K562 (cell line): ENCODE results near the gene SLC37A4. TPM values are rescaled to one million over a fixed set of nuclear protein-coding genes. Genes with fewer than 3 reads are reported as not detected.

ENCODE experiments used
- BCL6 ChIP-seq: fragments of 250-450 bp; sonication (Bioruptor Pico); IDR thresholded peaks from 2 replicates; pipeline ENCODE4 v1.4.0; 2020
- C11orf30 ChIP-seq: fragments of 450-650 bp; IDR thresholded peaks from 2 replicates; pipeline ENCODE4 v1.6.1; 2016; ENCODE audit warnings: low read depth, mild to moderate bottlenecking
- ELF2 ChIP-seq: fragments of 250-450 bp; sonication (Bioruptor Pico); IDR thresholded peaks from 2 replicates; pipeline ENCODE4 v1.5.0; 2021; ENCODE audit warnings: mild to moderate bottlenecking
- ESRRA ChIP-seq: fragments of 450-650 bp; IDR thresholded peaks from 2 replicates; pipeline ENCODE4 v1.6.1; 2014; ENCODE audit warnings: low read depth, mild to moderate bottlenecking, moderate library complexity, borderline replicate concordance
- ETS2 ChIP-seq: IDR thresholded peaks from 2 replicates; pipeline ENCODE4 v1.6.1; 2016; ENCODE audit warnings: borderline replicate concordance, missing genetic modification characterization, mild to moderate bottlenecking, moderate library complexity, missing compliant biosample characterization; ENCODE audit not compliant: poor library complexity, severe bottlenecking
- FOXK2 ChIP-seq, 2 experiments: fragments of 450-650 bp; IDR thresholded peaks in 1 of 2; conservative IDR thresholded peaks in 1 of 2; 2 replicates each; pipeline ENCODE4 v1.6.1; 2016; ENCODE audit warnings: low read depth in 2 of 2, mild to moderate bottlenecking in 1 of 2
- GABPA ChIP-seq: fragments of 200-800 bp; sonication (Bioruptor generic); conservative IDR thresholded peaks from 2 replicates; pipeline ENCODE4 v1.6.1; 2016; ENCODE audit warnings: low read depth, missing genetic modification characterization, missing compliant biosample characterization
- HNRNPLL ChIP-seq: fragments of 200-400 bp; formaldehyde crosslinking; IDR thresholded peaks from 2 replicates; pipeline ENCODE4 v1.6.1; 2017; ENCODE audit warnings: low read length, low read depth, mild to moderate bottlenecking; ENCODE audit not compliant: poor library complexity, severe bottlenecking
- MAFF ChIP-seq: IDR thresholded peaks from 2 replicates; pipeline ENCODE4 v1.6.1; 2012; ENCODE audit warnings: low read length, improper control_type of control experiment
- NFIC ChIP-seq: fragments of 450-650 bp; IDR thresholded peaks from 2 replicates; pipeline ENCODE4 v1.6.1; 2017; ENCODE audit warnings: mild to moderate bottlenecking, inconsistent platforms
- OTX1 ChIP-seq: fragments of 450-650 bp; formaldehyde crosslinking; IDR thresholded peaks from 2 replicates; pipeline ENCODE4 v1.4.0; 2022; ENCODE audit warnings: mild to moderate bottlenecking
- RNF2 ChIP-seq: sonication (generic); IDR thresholded peaks from 2 replicates; pipeline ENCODE4 v1.6.1; 2016
- SAP30 ChIP-seq: fragments of 200-600 bp; sonication (generic); IDR thresholded peaks from 2 replicates; pipeline ENCODE4 v1.6.1; 2012; ENCODE audit warnings: borderline replicate concordance, low read depth, mild to moderate bottlenecking, moderate library complexity, low read length, control low read depth, inconsistent platforms; ENCODE audit not compliant: insufficient read depth, poor library complexity, severe bottlenecking
- SMAD4 ChIP-seq: fragments of 250-450 bp; sonication (Bioruptor Pico); conservative IDR thresholded peaks from 2 replicates; pipeline ENCODE4 v1.8.0; 2021; ENCODE audit warnings: inconsistent platforms, mild to moderate bottlenecking, moderate library complexity
- ZEB2 ChIP-seq: fragments of 450-650 bp; IDR thresholded peaks from 2 replicates; pipeline ENCODE4 v1.6.1; 2016
- ZKSCAN1 ChIP-seq: fragments of 150-350 bp; IDR thresholded peaks from 2 replicates; pipeline ENCODE4 v1.6.1; 2016; ENCODE audit warnings: low read depth, low read length
- polyA plus RNA-seq, 8 experiments: library from polyadenylated mRNA; depleted of rRNA in 4 of 8; stranded (reverse) in 5 of 8; unstranded in 3 of 8; fragments of >200 nt; fragmentation: Nextera tagmentation in 2 of 8; fragmentation: Illumina TruSeq in 1 of 8; extraction: Ambion mirVana in 2 of 8; extraction: Trizol in 1 of 8; gene quantifications; 2 replicates each; pipeline versions ENCODE4 v1.2.1 to v1.2.3, GENCODE V29; 2011 to 2014; ENCODE audit warnings: inconsistent platforms in 1 of 8, missing spikeins in 1 of 8
- total RNA-seq, 7 experiments: library from RNA; depleted of rRNA in 6 of 7; stranded (reverse); fragments of >200 nt in 6 of 7; fragmentation: Illumina TruSeq in 2 of 7; extraction: Trizol in 2 of 7; gene quantifications; 2 replicates each; pipeline versions ENCODE4 v1.2.1 to v1.2.3, GENCODE V29; 2011 to 2021; ENCODE audit warnings: low replicate concordance in 1 of 7
- TF ChIP-seq, protein P1 (sequence below): fragments of 450-650 bp; IDR thresholded peaks from 2 replicates; pipeline ENCODE4 v1.6.1; 2016; ENCODE audit warnings: borderline replicate concordance
- TF ChIP-seq, protein P2 (sequence below): sonication (generic); formaldehyde crosslinking; IDR thresholded peaks from 2 replicates; pipeline ENCODE4 v1.8.0; 2022; ENCODE audit warnings: missing genetic modification reagents, mild to moderate bottlenecking, borderline replicate concordance
- TF ChIP-seq, protein P3 (sequence below): sonication (generic); formaldehyde crosslinking; IDR thresholded peaks from 2 replicates; pipeline ENCODE4 v1.8.0; 2023; ENCODE audit warnings: mild to moderate bottlenecking, missing genetic modification reagents

The SLC37A4 gene
- total and polyA plus RNA-seq, 9 of the 15 experiments (the other 6 are each of a cell fraction or from before 2014, with no cell fraction given) = 24.7 to 73.9 (median 40.7) TPM

DNA sequence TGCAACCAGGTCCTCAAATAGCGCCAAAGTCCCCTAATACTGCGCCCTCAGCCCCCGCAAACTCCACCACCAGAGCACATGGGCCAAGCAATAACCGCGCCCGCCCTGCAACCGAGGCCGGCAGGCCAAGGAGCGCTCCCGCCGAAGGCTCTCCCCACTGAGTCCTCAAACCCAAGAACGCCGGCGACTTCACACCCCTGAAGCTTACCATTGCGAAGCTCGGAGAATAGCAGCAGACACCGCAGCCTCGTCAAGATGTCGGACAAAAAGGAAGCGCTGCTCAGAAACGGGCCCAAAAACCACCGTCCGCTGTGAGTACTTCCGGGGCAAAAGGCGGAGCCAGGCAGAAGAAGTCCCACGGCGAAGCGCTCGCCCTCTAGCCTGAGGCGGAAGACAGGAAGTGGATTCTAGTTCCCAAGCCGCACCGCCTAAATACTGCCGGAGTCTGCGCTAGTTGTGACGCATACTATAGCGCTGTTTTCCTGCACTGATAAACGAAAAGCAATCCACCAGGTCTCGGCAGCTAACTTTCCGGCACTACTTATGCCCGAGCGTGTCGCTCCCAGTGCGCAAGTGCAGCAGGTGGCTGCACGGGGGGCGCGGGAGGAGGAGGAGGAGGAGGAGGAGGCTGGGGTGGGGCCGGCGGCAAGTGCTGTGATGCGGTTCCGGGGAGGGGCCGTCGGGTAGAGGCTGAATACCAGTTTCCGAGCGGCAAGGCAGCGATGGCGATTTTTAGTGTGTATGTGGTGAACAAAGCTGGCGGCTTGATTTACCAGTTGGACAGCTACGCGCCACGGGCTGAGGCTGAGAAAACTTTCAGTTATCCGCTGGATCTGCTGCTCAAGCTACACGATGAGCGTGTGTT, 12.4 kb downstream of the SLC37A4 start, which contains the start of the genes RPS25 and TRAPPC4 (continued):
- TF ChIP-seq RNF2 = 0 out of 2 replicates have a peak, but pooled peaks have one; percentile 16
- TF ChIP-seq GABPA (tag) = peak; percentile 99
- TF ChIP-seq, protein P1, sequence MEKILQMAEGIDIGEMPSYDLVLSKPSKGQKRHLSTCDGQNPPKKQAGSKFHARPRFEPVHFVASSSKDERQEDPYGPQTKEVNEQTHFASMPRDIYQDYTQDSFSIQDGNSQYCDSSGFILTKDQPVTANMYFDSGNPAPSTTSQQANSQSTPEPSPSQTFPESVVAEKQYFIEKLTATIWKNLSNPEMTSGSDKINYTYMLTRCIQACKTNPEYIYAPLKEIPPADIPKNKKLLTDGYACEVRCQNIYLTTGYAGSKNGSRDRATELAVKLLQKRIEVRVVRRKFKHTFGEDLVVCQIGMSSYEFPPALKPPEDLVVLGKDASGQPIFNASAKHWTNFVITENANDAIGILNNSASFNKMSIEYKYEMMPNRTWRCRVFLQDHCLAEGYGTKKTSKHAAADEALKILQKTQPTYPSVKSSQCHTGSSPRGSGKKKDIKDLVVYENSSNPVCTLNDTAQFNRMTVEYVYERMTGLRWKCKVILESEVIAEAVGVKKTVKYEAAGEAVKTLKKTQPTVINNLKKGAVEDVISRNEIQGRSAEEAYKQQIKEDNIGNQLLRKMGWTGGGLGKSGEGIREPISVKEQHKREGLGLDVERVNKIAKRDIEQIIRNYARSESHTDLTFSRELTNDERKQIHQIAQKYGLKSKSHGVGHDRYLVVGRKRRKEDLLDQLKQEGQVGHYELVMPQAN = peak; percentile 92
- TF ChIP-seq, protein P2, sequence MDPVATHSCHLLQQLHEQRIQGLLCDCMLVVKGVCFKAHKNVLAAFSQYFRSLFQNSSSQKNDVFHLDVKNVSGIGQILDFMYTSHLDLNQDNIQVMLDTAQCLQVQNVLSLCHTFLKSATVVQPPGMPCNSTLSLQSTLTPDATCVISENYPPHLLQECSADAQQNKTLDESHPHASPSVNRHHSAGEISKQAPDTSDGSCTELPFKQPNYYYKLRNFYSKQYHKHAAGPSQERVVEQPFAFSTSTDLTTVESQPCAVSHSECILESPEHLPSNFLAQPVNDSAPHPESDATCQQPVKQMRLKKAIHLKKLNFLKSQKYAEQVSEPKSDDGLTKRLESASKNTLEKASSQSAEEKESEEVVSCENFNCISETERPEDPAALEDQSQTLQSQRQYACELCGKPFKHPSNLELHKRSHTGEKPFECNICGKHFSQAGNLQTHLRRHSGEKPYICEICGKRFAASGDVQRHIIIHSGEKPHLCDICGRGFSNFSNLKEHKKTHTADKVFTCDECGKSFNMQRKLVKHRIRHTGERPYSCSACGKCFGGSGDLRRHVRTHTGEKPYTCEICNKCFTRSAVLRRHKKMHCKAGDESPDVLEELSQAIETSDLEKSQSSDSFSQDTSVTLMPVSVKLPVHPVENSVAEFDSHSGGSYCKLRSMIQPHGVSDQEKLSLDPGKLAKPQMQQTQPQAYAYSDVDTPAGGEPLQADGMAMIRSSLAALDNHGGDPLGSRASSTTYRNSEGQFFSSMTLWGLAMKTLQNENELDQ = peak; percentile 65; the same call in 1 of the 2 replicates
- TF ChIP-seq SMAD4 = no peak
- peak; percentile 86 for TF ChIP-seq ELF2 (CRISPR knock-in tag)
- no peak for TF ChIP-seq ZEB2
- TF ChIP-seq OTX1 (CRISPR knock-in tag) = no peak
- TF ChIP-seq ZKSCAN1 = no peak
- peak; percentile 76 for TF ChIP-seq ESRRA
- TF ChIP-seq NFIC = peak; percentile 41
- no peak for TF ChIP-seq BCL6 (CRISPR knock-in tag)
- TF ChIP-seq MAFF = no peak
- peak; percentile 92 for TF ChIP-seq C11orf30
- no peak for TF ChIP-seq ETS2
- TF ChIP-seq SAP30 = peak; percentile 69
- peak; percentile 94 for TF ChIP-seq HNRNPLL
- TF ChIP-seq FOXK2 (conservative IDR thresholded peaks at IDR 0.05 in 1 of 2, IDR thresholded peaks at IDR 0.05 in 1 of 2; ENCODE audit: low read depth in 2 of 2) = peak; percentile 71 to 80; a peak in 3 of 4 replicates
- TF ChIP-seq, protein P3, sequence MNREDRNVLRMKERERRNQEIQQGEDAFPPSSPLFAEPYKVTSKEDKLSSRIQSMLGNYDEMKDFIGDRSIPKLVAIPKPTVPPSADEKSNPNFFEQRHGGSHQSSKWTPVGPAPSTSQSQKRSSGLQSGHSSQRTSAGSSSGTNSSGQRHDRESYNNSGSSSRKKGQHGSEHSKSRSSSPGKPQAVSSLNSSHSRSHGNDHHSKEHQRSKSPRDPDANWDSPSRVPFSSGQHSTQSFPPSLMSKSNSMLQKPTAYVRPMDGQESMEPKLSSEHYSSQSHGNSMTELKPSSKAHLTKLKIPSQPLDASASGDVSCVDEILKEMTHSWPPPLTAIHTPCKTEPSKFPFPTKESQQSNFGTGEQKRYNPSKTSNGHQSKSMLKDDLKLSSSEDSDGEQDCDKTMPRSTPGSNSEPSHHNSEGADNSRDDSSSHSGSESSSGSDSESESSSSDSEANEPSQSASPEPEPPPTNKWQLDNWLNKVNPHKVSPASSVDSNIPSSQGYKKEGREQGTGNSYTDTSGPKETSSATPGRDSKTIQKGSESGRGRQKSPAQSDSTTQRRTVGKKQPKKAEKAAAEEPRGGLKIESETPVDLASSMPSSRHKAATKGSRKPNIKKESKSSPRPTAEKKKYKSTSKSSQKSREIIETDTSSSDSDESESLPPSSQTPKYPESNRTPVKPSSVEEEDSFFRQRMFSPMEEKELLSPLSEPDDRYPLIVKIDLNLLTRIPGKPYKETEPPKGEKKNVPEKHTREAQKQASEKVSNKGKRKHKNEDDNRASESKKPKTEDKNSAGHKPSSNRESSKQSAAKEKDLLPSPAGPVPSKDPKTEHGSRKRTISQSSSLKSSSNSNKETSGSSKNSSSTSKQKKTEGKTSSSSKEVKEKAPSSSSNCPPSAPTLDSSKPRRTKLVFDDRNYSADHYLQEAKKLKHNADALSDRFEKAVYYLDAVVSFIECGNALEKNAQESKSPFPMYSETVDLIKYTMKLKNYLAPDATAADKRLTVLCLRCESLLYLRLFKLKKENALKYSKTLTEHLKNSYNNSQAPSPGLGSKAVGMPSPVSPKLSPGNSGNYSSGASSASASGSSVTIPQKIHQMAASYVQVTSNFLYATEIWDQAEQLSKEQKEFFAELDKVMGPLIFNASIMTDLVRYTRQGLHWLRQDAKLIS (CRISPR knock-in tag) = peak; percentile 82
